ENCODE data around the gene NHSL1.

The NHSL1 gene

GRCh38 chr6:138499303-138500018, at the start of gene NHSL1:
TSS of gene NHSL1 (minus strand) at chr6:138499494. CDS start at chr6:138499290, 204 bp downstream.
- no peak for ATAC-seq

DNA sequence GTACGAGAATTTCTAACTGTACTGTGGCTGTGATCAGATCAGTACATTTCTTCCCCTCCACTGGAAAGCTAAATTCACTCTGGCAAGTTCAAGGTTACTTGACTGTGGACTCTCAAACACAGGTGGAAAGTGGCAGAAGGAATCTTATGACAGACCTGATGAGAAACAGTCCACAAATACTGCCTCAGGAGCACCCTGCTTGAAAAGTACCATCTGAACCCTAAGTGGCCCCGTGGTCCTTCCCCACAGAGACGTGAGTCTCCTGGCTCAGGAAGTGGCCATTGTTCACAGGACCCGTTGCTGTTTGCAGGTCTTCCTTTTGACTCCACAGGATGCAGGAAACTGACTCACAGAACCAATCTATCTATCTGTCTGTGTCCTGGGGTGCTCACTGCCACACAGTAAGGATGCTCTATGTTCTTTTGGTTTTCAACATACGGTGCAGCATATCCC, 47.5 kb upstream of the NHSL1 start:
- peak in 1 of 2 donors; percentile 30 for ATAC-seq

GRCh38 chr6:138545621-138545980, 46.3 kb upstream of the NHSL1 start:
- ATAC-seq, result no peak

- no peak for ATAC-seq
Observed at GRCh38 chr6:138544501-138544900, 45.2 kb upstream of the NHSL1 start.

DNA sequence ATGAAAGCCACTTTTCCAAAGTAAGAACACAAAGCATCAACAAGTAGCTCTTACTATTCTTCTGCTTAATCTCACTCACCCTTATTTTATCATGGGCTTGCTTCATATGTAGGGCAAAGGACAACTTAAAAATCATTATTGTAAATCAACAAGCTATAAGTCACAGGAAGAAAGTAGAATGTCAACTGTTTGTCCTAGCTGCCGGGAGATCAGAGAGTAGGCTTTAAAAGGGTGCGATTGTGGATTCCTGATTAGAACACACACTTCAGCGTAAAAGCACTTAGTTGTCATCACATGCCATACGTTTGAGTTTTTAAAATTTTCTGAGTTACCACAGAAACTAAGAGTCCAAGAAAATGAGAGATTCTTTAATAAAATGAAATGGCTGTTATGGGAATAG, 44.4 kb upstream of the NHSL1 start:
- no peak for ATAC-seq

- no peak for ATAC-seq
Observed at GRCh38 chr6:138541823-138542481, 42.7 kb upstream of the NHSL1 start.

- no peak for ATAC-seq
Observed at GRCh38 chr6:138540468-138540867, 41.2 kb upstream of the NHSL1 start.

- no peak for ATAC-seq
Observed at GRCh38 chr6:138539876-138540275, 40.6 kb upstream of the NHSL1 start.

GRCh38 chr6:138538390-138539031, 39.2 kb upstream of the NHSL1 start:
- no peak for ATAC-seq

DNA sequence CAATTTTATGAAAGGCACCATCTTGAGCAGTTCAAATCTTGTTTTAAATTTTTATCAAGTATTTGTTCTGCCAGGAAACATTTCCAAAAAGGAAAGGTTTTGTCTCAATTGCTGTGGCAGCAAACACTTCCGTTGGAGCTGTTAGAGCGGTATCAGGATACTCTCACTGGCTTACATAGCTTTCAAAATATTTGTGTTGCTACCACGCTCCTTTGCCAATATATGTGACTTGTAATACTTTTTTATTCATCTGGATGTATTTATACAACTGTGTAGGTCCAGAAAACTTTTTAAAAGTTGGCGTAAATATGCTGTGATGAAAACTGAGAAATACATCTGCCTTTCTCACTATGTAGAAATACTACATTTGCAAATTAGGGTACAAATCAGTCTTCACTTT, 37.8 kb upstream of the NHSL1 start:
- no peak for ATAC-seq

- no peak for ATAC-seq
Observed at GRCh38 chr6:138535728-138536455, 36.6 kb upstream of the NHSL1 start.

- ATAC-seq, result no peak
Observed at GRCh38 chr6:138533667-138534066, 34.4 kb upstream of the NHSL1 start.

DNA sequence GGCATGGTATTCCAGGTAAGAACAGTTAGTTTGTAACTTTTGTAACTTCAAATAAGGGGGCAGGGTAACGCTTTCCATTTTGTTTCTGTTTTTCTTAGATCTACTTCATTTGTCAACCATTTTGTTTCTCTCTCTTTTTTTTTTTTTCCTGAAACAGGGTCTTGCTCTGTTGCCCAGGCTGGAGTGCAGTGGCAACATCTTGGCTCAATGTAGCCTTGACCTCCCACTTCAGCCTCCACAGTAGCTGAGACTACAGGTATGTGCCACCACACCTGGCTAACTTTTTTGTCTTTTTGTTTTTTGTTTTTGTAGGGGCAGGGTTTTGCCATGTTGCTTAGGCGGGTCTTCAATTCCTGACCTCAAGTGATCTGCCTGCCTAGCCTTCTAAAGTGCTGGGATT, 32.1 kb upstream of the NHSL1 start:
- no peak for ATAC-seq

DNA sequence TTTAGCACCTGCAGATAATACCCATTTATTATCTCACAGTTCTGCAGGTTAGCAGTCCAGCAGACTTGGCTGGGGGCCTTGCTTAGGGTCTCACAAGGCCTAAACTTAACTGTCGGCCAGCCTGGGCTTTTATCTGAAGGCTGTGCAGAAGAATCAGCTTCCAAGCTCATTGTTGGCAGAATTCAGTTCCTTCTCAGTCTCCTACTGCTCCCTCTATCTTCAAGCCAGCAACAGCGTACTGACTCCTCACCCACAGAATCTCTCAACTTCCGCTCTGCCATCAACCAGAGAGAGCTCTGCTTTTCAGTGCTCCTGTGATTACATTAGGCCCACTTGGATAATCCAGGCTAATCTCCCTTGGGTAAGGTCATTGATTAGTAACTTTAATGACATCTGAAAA, 30.2 kb upstream of the NHSL1 start:
- ATAC-seq, result no peak

GRCh38 chr6:138528956-138529355, 29.7 kb upstream of the NHSL1 start:
- ATAC-seq, result no peak

DNA sequence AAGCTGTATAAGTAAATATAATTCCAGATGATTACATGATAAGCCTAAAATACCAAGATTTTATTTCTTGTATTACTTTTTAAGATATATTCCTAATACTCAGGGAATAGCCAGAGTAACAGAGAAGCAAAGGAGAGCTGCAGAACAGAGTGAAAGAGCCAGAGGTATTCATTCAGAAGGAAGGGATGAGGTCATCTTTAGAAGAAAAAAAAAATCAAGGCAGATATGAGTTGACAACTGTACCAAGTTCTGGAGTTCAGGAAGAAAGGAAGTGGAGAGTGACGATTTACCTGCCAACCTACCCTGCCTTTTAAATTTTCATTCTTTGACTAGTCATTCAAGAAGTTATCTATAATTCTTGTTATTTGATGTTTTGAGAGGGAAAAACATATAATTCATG, 28.8 kb upstream of the NHSL1 start:
- ATAC-seq, result no peak

DNA sequence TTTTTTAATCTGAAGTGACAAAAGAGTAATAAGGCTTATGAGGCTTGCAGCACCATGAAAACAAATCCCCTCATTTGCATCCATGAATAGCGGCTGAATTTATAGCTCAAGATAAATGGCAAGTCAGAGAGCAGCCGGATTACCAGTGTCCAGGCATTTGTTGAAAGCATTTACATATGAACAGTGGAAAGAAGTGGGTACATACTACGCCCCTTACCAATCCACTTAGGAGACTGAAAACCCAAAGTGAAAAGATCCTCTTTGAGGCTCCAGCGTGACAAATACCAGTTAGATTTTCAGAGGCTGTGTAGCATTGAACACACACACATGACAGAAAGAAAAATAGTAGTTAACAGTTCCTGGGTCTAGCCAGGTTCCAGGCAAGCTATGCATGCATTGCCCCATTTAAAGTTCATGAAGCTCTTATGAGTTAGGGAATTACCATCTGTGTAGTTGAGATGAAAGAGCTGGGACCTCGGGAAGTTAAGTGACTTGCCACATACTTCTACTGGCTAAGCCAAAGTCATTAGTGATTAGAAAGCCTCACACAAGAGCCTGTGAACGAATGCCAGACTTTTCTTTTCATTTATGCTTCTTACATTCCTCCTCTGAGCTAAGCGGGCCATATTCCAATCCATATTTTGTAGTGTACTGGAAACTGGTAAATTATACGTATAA, 28.3 kb upstream of the NHSL1 start:
- no peak for ATAC-seq

DNA sequence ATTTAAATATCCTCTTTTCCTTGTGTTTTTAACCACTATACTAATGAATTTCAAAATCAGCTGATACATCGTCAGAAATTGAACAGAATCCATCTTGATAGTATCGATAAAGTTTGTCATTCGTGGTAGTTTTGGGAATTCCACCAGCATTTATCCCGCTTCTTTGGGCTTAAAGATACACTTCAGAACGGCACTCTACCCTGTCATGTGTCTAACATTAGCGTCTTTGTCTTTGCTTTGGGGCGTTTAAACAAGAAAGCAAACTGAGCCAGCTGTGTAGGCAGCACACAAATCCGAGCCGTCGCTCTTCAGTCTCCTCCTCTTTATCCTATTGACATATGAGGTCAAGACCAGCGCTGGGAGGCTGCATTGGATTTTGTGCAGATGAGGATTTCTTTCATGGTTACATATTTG, 27.5 kb upstream of the NHSL1 start:
- ATAC-seq, result no peak

GRCh38 chr6:138525355-138525754, 26.1 kb upstream of the NHSL1 start:
- no peak for ATAC-seq

DNA sequence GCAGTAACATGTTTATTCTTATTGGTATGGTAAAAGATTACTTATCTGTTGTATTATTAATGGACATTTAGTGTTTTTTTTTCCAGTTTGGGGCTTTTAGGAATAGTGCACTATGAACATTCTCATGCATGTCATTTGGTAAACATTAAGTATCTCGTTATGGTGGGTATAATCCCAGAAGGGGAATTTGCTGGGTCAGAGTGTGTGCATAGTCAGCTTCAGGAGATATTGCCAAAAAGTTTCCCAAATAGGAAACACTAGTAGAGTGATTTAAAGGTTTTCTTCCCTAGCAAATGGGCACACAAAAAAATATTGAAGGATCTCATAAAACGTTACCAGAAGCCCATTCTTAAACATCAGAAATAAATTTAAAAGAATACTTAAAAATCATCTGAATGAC, 25.2 kb upstream of the NHSL1 start:
- ATAC-seq, result no peak

- no peak for ATAC-seq
Observed at GRCh38 chr6:138523347-138524210, 24.3 kb upstream of the NHSL1 start.

GRCh38 chr6:138522611-138523010, 23.3 kb upstream of the NHSL1 start:
- no peak for ATAC-seq

All from activated CD4-positive, CD25-positive, alpha-beta regulatory T cell treated with anti-CD3 and anti-CD28 coated beads, Interleukin-2, amount 50 U/mL, for 24 hours (primary cell).